HEK293 (cell line): ENCODE results near the gene HS6ST3.

Source experiments
- GLI2 ChIP-seq: fragments of 450-650 bp; formaldehyde crosslinking; IDR thresholded peaks from 2 replicates; pipeline ENCODE4; 2017; ENCODE audit warnings: missing biosample characterization, missing genetic modification characterization, low read depth, borderline replicate concordance
- KLF16 ChIP-seq: fragments of 450-650 bp; formaldehyde crosslinking; IDR thresholded peaks from 2 replicates; pipeline ENCODE4 v1.5.1; 2017; ENCODE audit warnings: missing biosample characterization, missing genetic modification characterization
- SETDB1 ChIP-seq: IDR thresholded peaks from one replicate; pipeline ENCODE4 v1.6.1; 2017; ENCODE audit warnings: mild to moderate bottlenecking, low read length, moderate library complexity, mixed read lengths; ENCODE audit not compliant: insufficient read length
- TCF7L2 ChIP-seq: IDR thresholded peaks from 2 replicates; pipeline ENCODE4 v1.6.1; 2011; ENCODE audit warnings: low read depth, mild to moderate bottlenecking, inconsistent platforms, low read length, moderate library complexity, borderline replicate concordance
- ZBTB11 ChIP-seq: fragments of 450-650 bp; formaldehyde crosslinking; conservative IDR thresholded peaks from 2 replicates; pipeline ENCODE4 v1.5.1; 2016; ENCODE audit warnings: low read depth, missing biosample characterization, missing genetic modification characterization
- ZBTB7A ChIP-seq: fragments of 450-650 bp; formaldehyde crosslinking; IDR thresholded peaks from 2 replicates; pipeline ENCODE4 v1.5.1; 2016; ENCODE audit warnings: low read depth, missing biosample characterization, missing genetic modification characterization
- ZNF121 ChIP-seq: fragments of 450-650 bp; formaldehyde crosslinking; IDR thresholded peaks from 2 replicates; pipeline ENCODE4 v1.5.1; 2016; ENCODE audit warnings: missing biosample characterization, missing genetic modification characterization
- ZNF26 ChIP-seq: fragments of 450-650 bp; formaldehyde crosslinking; IDR thresholded peaks from 2 replicates; pipeline ENCODE4 v1.5.1; 2016; ENCODE audit warnings: missing biosample characterization, missing genetic modification characterization
- ZNF274 ChIP-seq, 2 experiments: fragments of 200-500 bp in 1 of 2; fragments of 450-650 bp in 1 of 2; sonication (Bioruptor generic) in 1 of 2; formaldehyde crosslinking in 1 of 2; IDR thresholded peaks; 2 replicates each; pipeline versions ENCODE4 v1.5.1 to v1.6.1; 2014 to 2016; ENCODE audit warnings: borderline replicate concordance in 1 of 2, inconsistent platforms in 1 of 2, low read length in 1 of 2, missing biosample characterization in 1 of 2, missing genetic modification characterization in 1 of 2
- ZNF350 ChIP-seq: fragments of 450-650 bp; formaldehyde crosslinking; IDR thresholded peaks from 2 replicates; pipeline ENCODE4 v1.5.0; 2017; ENCODE audit warnings: missing biosample characterization, mild to moderate bottlenecking, missing genetic modification characterization
- ZNF843 ChIP-seq: fragments of 450-650 bp; formaldehyde crosslinking; IDR thresholded peaks from 2 replicates; pipeline ENCODE4 v1.5.1; 2016; ENCODE audit warnings: missing biosample characterization, missing genetic modification characterization
- TF ChIP-seq, protein P1 (sequence below): fragments of 450-650 bp; formaldehyde crosslinking; IDR thresholded peaks from 2 replicates; pipeline ENCODE4 v1.5.1; 2016; ENCODE audit warnings: missing biosample characterization, missing genetic modification characterization

DNA sequence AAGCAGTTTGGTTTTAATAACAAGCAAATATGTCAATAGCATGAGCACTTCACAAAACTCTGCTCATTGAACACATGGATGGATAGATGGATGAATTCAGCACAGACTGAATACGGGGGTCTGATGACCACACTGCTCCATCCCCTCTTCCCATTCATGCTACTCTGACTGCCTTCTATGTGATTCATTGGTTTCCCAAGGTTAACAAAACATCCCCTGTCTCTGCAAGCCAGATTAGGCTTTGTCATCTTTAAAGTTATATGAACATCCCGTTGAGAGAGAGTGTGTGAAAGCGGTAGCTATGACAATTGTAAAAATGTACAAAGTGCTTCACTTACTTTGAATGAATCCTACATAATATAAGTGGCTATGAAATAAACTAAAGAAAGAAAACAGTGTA lies 651.9 kb downstream of the HS6ST3 start:
- TF ChIP-seq, protein P1, sequence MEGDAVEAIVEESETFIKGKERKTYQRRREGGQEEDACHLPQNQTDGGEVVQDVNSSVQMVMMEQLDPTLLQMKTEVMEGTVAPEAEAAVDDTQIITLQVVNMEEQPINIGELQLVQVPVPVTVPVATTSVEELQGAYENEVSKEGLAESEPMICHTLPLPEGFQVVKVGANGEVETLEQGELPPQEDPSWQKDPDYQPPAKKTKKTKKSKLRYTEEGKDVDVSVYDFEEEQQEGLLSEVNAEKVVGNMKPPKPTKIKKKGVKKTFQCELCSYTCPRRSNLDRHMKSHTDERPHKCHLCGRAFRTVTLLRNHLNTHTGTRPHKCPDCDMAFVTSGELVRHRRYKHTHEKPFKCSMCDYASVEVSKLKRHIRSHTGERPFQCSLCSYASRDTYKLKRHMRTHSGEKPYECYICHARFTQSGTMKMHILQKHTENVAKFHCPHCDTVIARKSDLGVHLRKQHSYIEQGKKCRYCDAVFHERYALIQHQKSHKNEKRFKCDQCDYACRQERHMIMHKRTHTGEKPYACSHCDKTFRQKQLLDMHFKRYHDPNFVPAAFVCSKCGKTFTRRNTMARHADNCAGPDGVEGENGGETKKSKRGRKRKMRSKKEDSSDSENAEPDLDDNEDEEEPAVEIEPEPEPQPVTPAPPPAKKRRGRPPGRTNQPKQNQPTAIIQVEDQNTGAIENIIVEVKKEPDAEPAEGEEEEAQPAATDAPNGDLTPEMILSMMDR (tag by site-specific recombination) = no peak
- no peak for TF ChIP-seq SETDB1
- no peak for TF ChIP-seq ZNF121 (tag by site-specific recombination)
- TF ChIP-seq ZNF274 (IDR thresholded peaks at IDR 0.05; ENCODE audit: low read length) = no peak
- TF ChIP-seq ZNF274 (tag by site-specific recombination; IDR thresholded peaks at IDR 0.05; ENCODE audit: borderline replicate concordance) = no peak
- TF ChIP-seq KLF16 = no peak
- no peak for TF ChIP-seq ZNF843 (tag by site-specific recombination)
- TF ChIP-seq ZBTB7A (tag by site-specific recombination) = no peak
- TF ChIP-seq ZNF350 (tag by site-specific recombination) = no peak
- no peak for TF ChIP-seq GLI2 (tag by site-specific recombination)
- no peak for TF ChIP-seq ZBTB11 (tag by site-specific recombination)
- TF ChIP-seq TCF7L2 = no peak
- TF ChIP-seq ZNF26 (tag by site-specific recombination) = no peak
